Stimulated activated naive CD8-positive, alpha-beta T cell treated with anti-CD3 and anti-CD28 coated beads, Interleukin-15, Interleukin-2, amounts not matched to agents 100 ng/mL and 50 ng/mL, for 24 hours (primary cell): ENCODE data around the gene DOCK3.
"Not testable (repeated sequence)": the region's sequence is repeated elsewhere in the genome, so short reads cannot be mapped to it uniquely, and the experiment has no call there.

Experiments used
- H3K27ac Mint-ChIP-seq: one replicate; pipeline ENCODE4 v1.8.0; 2021; ENCODE audit warnings: mild to moderate bottlenecking, mixed read lengths
- H3K27me3 Mint-ChIP-seq: one replicate; pipeline ENCODE4 v1.8.0; 2021; ENCODE audit warnings: mixed read lengths
- H3K36me3 Mint-ChIP-seq: one replicate; pipeline ENCODE4 v1.8.0; 2021; ENCODE audit warnings: low read depth, mixed read lengths
- H3K4me1 Mint-ChIP-seq: one replicate; pipeline ENCODE4 v1.8.0; 2021; ENCODE audit warnings: low read depth, mixed read lengths
- H3K4me3 Mint-ChIP-seq: one replicate; pipeline ENCODE4 v1.8.0; 2021; ENCODE audit warnings: mild to moderate bottlenecking, mixed read lengths
- H3K9me3 Mint-ChIP-seq: one replicate; pipeline ENCODE4 v1.8.0; 2021; ENCODE audit warnings: mixed read lengths

DOCK3 gene

GRCh38 chr3:51360806-51361205, 686.1 kb downstream of the DOCK3 start:
- no peaks in the 10 kb centered on the region for H3K9me3 Mint-ChIP-seq
- H3K27me3 Mint-ChIP-seq: no peaks in the 10 kb centered on the region
- H3K4me3 Mint-ChIP-seq: no peak overlapping the region
- no peak overlapping the region for H3K27ac Mint-ChIP-seq
- no peaks in the 10 kb centered on the region for H3K4me1 Mint-ChIP-seq
- H3K36me3 Mint-ChIP-seq: no peaks in the 10 kb centered on the region

- H3K4me1 Mint-ChIP-seq: no peaks in the 10 kb centered on the region
- H3K27me3 Mint-ChIP-seq: peaks cover 1% of the 10 kb centered on the region
- H3K36me3 Mint-ChIP-seq: no peaks in the 10 kb centered on the region
- H3K9me3 Mint-ChIP-seq: no peaks in the 10 kb centered on the region
- no peak overlapping the region for H3K4me3 Mint-ChIP-seq
- no peak overlapping the region for H3K27ac Mint-ChIP-seq
These were observed 687.0 kb downstream of the DOCK3 start for GRCh38 chr3:51361746-51362145.

DNA sequence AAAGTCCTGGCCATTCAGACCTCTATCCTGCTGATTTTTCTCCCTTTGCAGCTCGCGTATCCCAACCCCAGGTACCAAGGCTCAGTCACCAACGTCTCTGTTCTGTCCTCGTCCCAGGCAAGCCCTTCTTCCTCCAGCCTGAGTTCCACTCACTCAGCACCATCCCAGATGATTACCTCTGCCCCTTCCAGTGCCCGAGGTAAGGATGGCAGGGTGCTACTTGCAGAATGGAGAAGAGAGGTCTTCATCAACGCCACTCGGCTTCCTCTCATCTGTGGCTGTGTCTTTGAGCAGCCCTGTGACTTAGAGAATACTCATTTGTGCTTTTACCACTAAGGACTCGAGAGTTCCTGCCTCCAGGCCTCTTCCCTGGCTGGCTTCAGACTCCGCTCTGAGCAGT, 687.7 kb downstream of the DOCK3 start:
- H3K9me3 Mint-ChIP-seq: no peaks in the 10 kb centered on the region
- no peak overlapping the region for H3K4me3 Mint-ChIP-seq
- H3K36me3 Mint-ChIP-seq: no peaks in the 10 kb centered on the region
- H3K27ac Mint-ChIP-seq: no peak overlapping the region
- peaks cover 7% of the 10 kb centered on the region for H3K27me3 Mint-ChIP-seq
- no peaks in the 10 kb centered on the region for H3K4me1 Mint-ChIP-seq

DNA sequence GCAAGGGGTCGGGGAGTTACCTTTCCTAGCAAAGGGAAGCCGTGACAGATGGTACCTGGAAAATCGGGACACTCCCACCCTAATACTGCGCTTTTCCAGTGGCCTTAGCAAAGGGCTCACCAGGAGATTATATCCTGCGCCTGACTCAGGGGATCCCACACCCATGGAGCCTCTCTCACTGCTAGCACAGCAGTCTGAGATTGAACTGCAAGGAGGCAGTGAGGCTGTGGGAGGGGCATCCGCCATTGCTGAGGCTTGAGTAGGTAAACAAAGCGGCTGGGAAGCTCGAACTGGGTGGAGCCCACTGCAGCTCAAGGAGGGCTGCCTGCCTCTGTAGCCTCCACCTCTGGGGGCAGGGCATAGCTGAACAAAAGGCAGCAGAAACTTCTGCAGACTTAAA, 693.5 kb downstream of the DOCK3 start:
- H3K27ac Mint-ChIP-seq: not testable (repeated sequence)

GRCh38 chr3:51371943-51372557, 697.3 kb downstream of the DOCK3 start:
- H3K9me3 Mint-ChIP-seq: no peaks in the 10 kb centered on the region
- no peak overlapping the region for H3K27ac Mint-ChIP-seq
- no peak overlapping the region for H3K4me3 Mint-ChIP-seq
- H3K4me1 Mint-ChIP-seq: no peaks in the 10 kb centered on the region
- H3K36me3 Mint-ChIP-seq: no peaks in the 10 kb centered on the region
- H3K27me3 Mint-ChIP-seq: peaks cover 3% of the 10 kb centered on the region

More for the DNA sequence above, 693.5 kb downstream of the DOCK3 start:
- not testable (repeated sequence) for H3K36me3 Mint-ChIP-seq, H3K4me3 Mint-ChIP-seq, H3K27me3 Mint-ChIP-seq, H3K4me1 Mint-ChIP-seq, H3K9me3 Mint-ChIP-seq

DNA sequence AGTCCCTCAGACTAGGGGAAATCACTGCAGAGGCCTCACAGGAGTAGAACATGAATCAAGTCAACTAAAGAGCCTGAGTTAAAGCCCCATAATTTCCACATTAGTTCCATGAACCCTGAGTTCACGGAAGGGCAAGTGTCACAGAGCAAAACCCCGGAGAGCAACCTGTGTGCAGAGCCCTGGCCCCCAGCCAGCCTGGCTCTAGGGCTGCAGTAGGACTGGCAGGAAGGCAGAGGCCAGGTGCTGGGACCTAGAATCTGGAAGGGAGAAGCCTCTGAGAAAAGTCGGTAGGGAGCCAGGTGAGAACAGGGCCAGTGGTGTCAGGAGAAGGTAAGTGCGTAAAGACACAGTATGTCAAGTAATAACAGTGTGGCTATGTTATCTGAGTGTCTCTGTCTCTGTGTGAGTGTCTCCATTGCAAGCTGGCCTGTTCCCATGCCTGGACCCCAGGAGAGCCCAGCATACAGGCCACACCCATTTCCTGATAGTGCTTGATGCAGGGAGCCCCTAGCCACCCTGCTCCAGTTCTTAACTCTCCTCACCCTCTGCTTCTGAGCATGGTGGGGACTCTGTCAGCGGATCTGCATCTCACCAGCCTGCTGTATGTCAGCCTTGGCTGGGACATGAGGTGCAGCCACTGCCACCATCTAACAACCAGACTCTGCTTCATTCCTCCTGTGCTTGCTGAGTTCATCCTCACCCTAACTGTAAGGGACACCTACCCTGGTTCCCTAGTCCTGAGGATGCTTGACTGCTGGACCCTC, 699.1 kb downstream of the DOCK3 start:
- no peaks in the 10 kb centered on the region for H3K9me3 Mint-ChIP-seq
- H3K36me3 Mint-ChIP-seq: no peaks in the 10 kb centered on the region
- no peak overlapping the region for H3K4me3 Mint-ChIP-seq
- H3K27me3 Mint-ChIP-seq: no peaks in the 10 kb centered on the region
- H3K4me1 Mint-ChIP-seq: no peaks in the 10 kb centered on the region
- no peak overlapping the region for H3K27ac Mint-ChIP-seq

DNA sequence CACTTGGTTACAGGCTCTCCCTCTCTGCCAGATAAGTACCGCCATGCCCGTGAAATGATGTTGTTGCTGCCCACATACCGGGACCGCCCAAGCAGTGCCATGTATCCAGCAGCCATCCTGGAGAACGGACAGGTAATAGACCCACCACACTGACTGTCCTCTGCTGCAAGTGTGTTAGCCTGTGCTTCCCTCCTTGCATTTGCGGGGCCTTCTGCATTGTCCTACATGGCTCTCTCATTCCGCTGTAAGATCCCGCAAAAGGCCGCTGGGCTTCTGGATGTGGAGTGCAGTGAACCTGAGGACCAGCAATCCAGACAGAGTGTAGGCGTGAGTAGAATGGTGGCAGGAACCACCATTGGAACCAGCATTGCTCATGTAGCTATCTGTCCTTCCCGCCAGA, 699.7 kb downstream of the DOCK3 start:
- H3K36me3 Mint-ChIP-seq: no peaks in the 10 kb centered on the region
- H3K27me3 Mint-ChIP-seq: no peaks in the 10 kb centered on the region
- no peak overlapping the region for H3K27ac Mint-ChIP-seq
- H3K4me1 Mint-ChIP-seq: no peaks in the 10 kb centered on the region
- no peak overlapping the region for H3K4me3 Mint-ChIP-seq
- no peaks in the 10 kb centered on the region for H3K9me3 Mint-ChIP-seq

DNA sequence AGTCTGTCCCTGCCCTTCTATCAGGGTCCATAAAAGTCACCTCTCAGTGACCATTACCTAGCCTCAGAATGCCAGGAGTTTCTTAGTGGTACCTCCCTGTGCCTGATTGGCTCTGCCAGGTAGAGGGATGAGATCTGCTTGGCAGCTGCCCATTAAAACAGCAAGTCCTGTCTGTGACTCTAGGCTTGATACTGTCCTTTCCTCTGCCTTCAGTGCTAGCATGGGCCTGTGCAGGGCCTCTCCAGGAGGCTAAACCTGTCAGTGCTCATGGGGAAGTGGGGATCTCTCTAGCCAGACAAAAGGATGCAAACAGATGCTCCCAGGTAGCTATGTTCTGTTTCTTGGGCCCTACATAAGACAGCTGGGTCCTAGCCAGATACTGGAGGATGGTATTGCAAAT, 700.4 kb downstream of the DOCK3 start:
- Mint-ChIP-seq H3K27me3 (no peaks in the 10 kb centered on the region), H3K36me3 (no peaks in the 10 kb centered on the region), H3K4me3 (no peak overlapping the region), H3K9me3 (no peaks in the 10 kb centered on the region), H3K27ac (no peak overlapping the region), H3K4me1 (no peaks in the 10 kb centered on the region)

GRCh38 chr3:51375571-51375970, 700.8 kb downstream of the DOCK3 start:
- H3K27ac Mint-ChIP-seq: no peak overlapping the region
- H3K9me3 Mint-ChIP-seq: no peaks in the 10 kb centered on the region
- H3K36me3 Mint-ChIP-seq: no peaks in the 10 kb centered on the region
- H3K4me1 Mint-ChIP-seq: no peaks in the 10 kb centered on the region
- H3K27me3 Mint-ChIP-seq: no peaks in the 10 kb centered on the region
- H3K4me3 Mint-ChIP-seq: no peak overlapping the region

DNA sequence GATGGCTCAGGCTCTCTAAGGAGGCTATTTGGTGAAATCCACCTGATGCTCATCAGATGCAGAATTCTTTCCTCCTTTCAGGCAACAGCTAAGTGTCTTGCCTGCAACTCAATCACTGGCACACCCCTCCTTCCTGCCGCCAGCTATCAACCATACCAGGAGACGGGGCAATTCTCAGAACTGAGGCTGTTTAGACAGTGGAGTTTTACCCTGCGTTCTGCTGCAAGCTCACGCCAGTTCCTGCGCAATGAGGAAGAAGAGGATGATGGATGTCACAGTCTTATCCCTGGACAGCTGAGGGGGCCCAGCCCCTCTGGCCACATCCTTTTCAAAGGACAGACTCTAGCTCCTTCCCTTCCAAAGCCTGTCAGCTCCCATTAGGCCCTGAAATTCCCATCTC, 703.3 kb downstream of the DOCK3 start:
- Mint-ChIP-seq H3K4me1 (peaks cover 3% of the 10 kb centered on the region), H3K9me3 (no peaks in the 10 kb centered on the region), H3K27ac (no peak overlapping the region), H3K4me3 (no peak overlapping the region), H3K36me3 (no peaks in the 10 kb centered on the region), H3K27me3 (no peaks in the 10 kb centered on the region)

- peaks cover under 1% of the 10 kb centered on the region for H3K36me3 Mint-ChIP-seq
- no peaks in the 10 kb centered on the region for H3K9me3 Mint-ChIP-seq
- no peaks in the 10 kb centered on the region for H3K27me3 Mint-ChIP-seq
- no peak overlapping the region for H3K27ac Mint-ChIP-seq
- no peak overlapping the region for H3K4me3 Mint-ChIP-seq
- H3K4me1 Mint-ChIP-seq: peaks cover 9% of the 10 kb centered on the region
These were observed 704.0 kb downstream of the DOCK3 start for GRCh38 chr3:51378726-51379125.

- peaks cover 6% of the 10 kb centered on the region for H3K36me3 Mint-ChIP-seq
- H3K4me1 Mint-ChIP-seq: peaks cover 14% of the 10 kb centered on the region
- H3K27me3 Mint-ChIP-seq: no peaks in the 10 kb centered on the region
- no peak overlapping the region for H3K4me3 Mint-ChIP-seq
- no peaks in the 10 kb centered on the region for H3K9me3 Mint-ChIP-seq
- H3K27ac Mint-ChIP-seq: no peak overlapping the region
These were observed 704.6 kb downstream of the DOCK3 start for GRCh38 chr3:51379301-51379700.

DNA sequence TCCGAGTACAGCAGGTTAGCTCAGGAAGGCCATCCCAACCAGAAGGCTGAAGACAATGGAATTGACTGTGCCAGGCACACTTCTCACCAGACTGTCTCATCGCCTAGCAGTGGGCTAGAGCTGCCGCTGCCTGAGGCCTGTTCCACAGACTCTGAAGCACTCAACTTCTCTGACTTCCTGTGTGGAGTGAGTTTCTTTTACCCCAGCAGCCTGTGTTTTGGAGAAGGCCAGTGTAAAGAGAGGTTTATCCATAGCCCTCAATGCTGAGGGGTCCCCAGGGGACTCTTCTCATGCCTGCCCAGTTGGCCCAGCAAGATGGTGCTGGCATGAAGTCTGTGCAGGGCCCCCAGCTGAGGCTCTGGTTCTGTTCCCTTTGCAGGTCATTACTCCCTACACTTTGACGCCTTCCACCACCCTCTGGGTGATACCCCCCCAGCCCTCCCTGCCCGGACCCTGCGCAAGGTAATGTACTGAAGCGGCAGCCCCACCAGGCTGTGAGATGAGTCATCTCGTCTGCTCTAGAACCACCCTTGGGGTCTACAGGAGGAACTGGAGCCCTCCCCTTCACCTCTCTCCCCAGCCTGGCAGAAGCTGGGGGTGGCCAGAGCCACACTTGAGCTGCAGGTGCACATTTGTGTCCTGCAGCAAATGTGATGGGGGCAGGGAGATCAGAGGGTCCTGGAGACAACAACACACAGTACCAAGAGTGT, 705.2 kb downstream of the DOCK3 start:
- H3K4me1 Mint-ChIP-seq: peaks cover 14% of the 10 kb centered on the region
- no peaks in the 10 kb centered on the region for H3K9me3 Mint-ChIP-seq
- H3K4me3 Mint-ChIP-seq: no peak overlapping the region
- H3K27ac Mint-ChIP-seq: no peak overlapping the region
- H3K27me3 Mint-ChIP-seq: no peaks in the 10 kb centered on the region
- peaks cover 6% of the 10 kb centered on the region for H3K36me3 Mint-ChIP-seq

DNA sequence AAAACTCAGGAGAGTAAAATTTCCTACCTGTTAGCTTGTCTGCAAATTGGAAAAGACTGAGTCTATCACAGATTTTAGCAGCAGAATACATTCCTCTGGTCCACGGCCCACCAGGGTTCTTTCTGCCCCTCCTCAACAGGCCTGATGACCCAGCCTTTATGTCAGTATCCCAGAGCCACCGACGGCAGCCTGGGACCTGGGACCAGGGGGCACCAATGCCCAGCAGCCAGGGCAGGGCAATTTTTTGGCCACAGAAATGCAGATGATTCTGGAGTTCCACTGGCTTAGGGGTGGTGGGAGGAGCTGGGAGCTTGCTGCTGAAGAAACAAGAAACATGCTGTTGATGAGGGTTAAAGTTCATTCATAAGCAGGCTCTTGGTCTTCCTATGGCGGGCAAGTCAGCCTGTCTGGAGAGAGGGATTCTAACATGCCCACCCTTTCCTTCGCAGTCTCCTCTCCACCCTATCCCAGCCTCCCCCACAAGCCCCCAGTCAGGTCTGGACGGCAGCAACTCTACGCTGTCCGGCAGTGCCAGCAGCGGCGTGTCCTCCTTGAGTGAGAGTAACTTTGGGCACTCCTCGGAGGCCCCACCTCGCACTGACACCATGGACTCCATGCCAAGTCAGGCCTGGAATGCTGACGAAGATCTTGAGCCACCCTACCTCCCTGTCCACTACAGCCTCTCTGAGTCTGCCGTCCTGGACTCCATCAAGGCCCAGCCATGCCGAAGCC, 706.0 kb downstream of the DOCK3 start:
- peaks cover 9% of the 10 kb centered on the region for H3K36me3 Mint-ChIP-seq
- no peak overlapping the region for H3K27ac Mint-ChIP-seq
- no peak overlapping the region for H3K4me3 Mint-ChIP-seq
- H3K9me3 Mint-ChIP-seq: no peaks in the 10 kb centered on the region
- H3K4me1 Mint-ChIP-seq: peaks cover 17% of the 10 kb centered on the region
- no peaks in the 10 kb centered on the region for H3K27me3 Mint-ChIP-seq

DNA sequence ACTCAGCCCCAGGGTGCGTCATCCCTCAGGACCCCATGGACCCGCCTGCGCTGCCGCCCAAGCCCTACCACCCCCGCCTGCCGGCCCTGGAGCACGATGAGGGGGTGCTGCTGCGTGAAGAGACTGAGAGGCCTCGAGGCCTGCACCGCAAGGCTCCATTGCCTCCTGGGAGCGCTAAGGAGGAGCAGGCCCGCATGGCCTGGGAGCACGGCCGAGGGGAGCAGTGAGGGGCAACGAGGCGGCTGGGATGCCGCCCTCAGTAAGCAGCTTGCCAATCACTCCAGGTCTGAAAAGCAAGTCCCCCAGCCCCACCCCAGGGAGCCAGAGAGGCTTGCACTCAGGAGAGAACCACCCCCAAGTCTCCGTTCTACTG, 706.6 kb downstream of the DOCK3 start:
- peaks cover 22% of the 10 kb centered on the region for H3K4me1 Mint-ChIP-seq
- no peaks in the 10 kb centered on the region for H3K27me3 Mint-ChIP-seq
- no peaks in the 10 kb centered on the region for H3K9me3 Mint-ChIP-seq
- peaks cover 15% of the 10 kb centered on the region for H3K36me3 Mint-ChIP-seq
- H3K27ac Mint-ChIP-seq: no peak overlapping the region
- no peak overlapping the region for H3K4me3 Mint-ChIP-seq
